ENCODE data around the gene SSBP2. TPM values are rescaled to one million over a fixed set of nuclear protein-coding genes. Genes with fewer than 3 reads are reported as not detected.

The SSBP2 gene
- total RNA-seq, 2 experiments from 2014 or later, result 14.5 to 14.7 TPM

GRCh38 chr5:81763294-81763928, 12.5 kb upstream of the SSBP2 start:
- Mint-ChIP-seq H3K27me3 (ENCODE audit: low read depth) (no peaks in the 10 kb centered on the region), H3K36me3 (ENCODE audit: low read depth) (no peaks in the 10 kb centered on the region), H3K9me3 (no peaks in the 10 kb centered on the region), H3K4me3 (no peak overlapping the region), H3K27ac (no peak overlapping the region), H3K4me1 (ENCODE audit: low read depth) (peaks cover 27% of the 10 kb centered on the region)
- DNase-seq, result no peak
- intact Hi-C loops (cut with micrococcal nuclease), result no loop called here
- CTCF ChIA-PET, result no interaction called here

- no peaks in the 10 kb centered on the region for H3K9me3 Mint-ChIP-seq
- CTCF ChIA-PET, result interaction anchor here (1.6 kb wide), 1 partner anchor 88 kb away, joined by 3 read pairs; no protein-coding TSS in a partner anchor
- H3K4me3 Mint-ChIP-seq, result no peak overlapping the region
- H3K4me1 Mint-ChIP-seq (ENCODE audit: low read depth), result peaks cover 28% of the 10 kb centered on the region
- intact Hi-C loops (cut with micrococcal nuclease), result no loop called here
- H3K36me3 Mint-ChIP-seq (ENCODE audit: low read depth), result no peaks in the 10 kb centered on the region
- DNase-seq, result no peak
- no peaks in the 10 kb centered on the region for H3K27me3 Mint-ChIP-seq (ENCODE audit: low read depth)
- H3K27ac Mint-ChIP-seq, result no peak overlapping the region
These were observed 12.0 kb upstream of the SSBP2 start for GRCh38 chr5:81762853-81763252.

DNA sequence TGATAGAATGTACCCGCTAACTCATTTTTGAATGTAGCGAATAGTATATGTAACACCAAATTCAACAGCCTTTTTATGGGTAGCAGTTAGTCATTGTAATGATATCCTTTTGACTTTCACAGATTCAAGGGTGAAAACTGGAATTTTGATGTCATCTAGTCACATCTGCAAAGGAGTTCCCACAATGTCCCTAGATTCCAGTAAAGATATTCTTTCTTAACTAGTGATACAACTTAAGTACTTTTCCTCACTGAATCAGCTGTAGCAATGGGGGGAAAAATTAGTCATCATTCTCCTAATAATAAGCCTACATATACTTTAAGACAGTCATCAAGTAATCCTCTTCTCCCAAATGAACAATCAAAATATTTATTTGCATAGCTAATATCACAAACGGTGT, 11.5 kb upstream of the SSBP2 start:
- intact Hi-C loops (cut with micrococcal nuclease), result no loop called here
- Mint-ChIP-seq H3K27me3 (ENCODE audit: low read depth) (no peaks in the 10 kb centered on the region), H3K4me1 (ENCODE audit: low read depth) (peaks cover 29% of the 10 kb centered on the region), H3K4me3 (no peak overlapping the region), H3K9me3 (no peaks in the 10 kb centered on the region), H3K27ac (no peak overlapping the region), H3K36me3 (ENCODE audit: low read depth) (no peaks in the 10 kb centered on the region)
- CTCF ChIA-PET, result interaction anchor here (1.6 kb wide), 1 partner anchor 89 kb away, joined by 3 read pairs; no protein-coding TSS in a partner anchor
- DNase-seq, result no peak

GRCh38 chr5:81761970-81762369, 11.1 kb upstream of the SSBP2 start:
- Mint-ChIP-seq H3K36me3 (ENCODE audit: low read depth) (no peaks in the 10 kb centered on the region), H3K9me3 (no peaks in the 10 kb centered on the region), H3K4me3 (no peak overlapping the region), H3K27me3 (ENCODE audit: low read depth) (no peaks in the 10 kb centered on the region), H3K27ac (no peak overlapping the region), H3K4me1 (ENCODE audit: low read depth) (peaks cover 29% of the 10 kb centered on the region)
- intact Hi-C loops (cut with micrococcal nuclease), result no loop called here
- no peak for DNase-seq
- CTCF ChIA-PET, result interaction anchor here (1.0 to 1.6 kb wide), 2 partner anchors 11 to 89 kb away, joined by 3 read pairs; partner anchors contain the start of gene SSBP2

GRCh38 chr5:81761270-81761669, 10.4 kb upstream of the SSBP2 start:
- Mint-ChIP-seq H3K27ac (no peak overlapping the region), H3K9me3 (no peaks in the 10 kb centered on the region), H3K27me3 (ENCODE audit: low read depth) (no peaks in the 10 kb centered on the region), H3K4me3 (no peak overlapping the region), H3K36me3 (ENCODE audit: low read depth) (no peaks in the 10 kb centered on the region), H3K4me1 (ENCODE audit: low read depth) (peaks cover 29% of the 10 kb centered on the region)
- no peak for DNase-seq
- intact Hi-C loops (cut with micrococcal nuclease), result no loop called here
- CTCF ChIA-PET, result interaction anchor here (1.0 to 1.6 kb wide), 2 partner anchors 11 to 90 kb away, joined by 3 read pairs; partner anchors contain the start of gene SSBP2

- Mint-ChIP-seq H3K27ac (no peak overlapping the region), H3K4me3 (no peak overlapping the region), H3K9me3 (no peaks in the 10 kb centered on the region), H3K36me3 (ENCODE audit: low read depth) (no peaks in the 10 kb centered on the region), H3K4me1 (ENCODE audit: low read depth) (peaks cover 29% of the 10 kb centered on the region), H3K27me3 (ENCODE audit: low read depth) (no peaks in the 10 kb centered on the region)
- intact Hi-C loops (cut with micrococcal nuclease), result no loop called here
- DNase-seq, result no peak
- CTCF ChIA-PET, result no interaction called here
These were observed 9.6 kb upstream of the SSBP2 start for GRCh38 chr5:81760521-81760920.

- intact Hi-C loops (cut with micrococcal nuclease), result loop anchor here (10.0 kb wide), 1 partner anchor 345 kb away; no protein-coding TSS in a partner anchor
- H3K4me3 Mint-ChIP-seq, result no peak overlapping the region
These were observed 8.7 kb upstream of the SSBP2 start for GRCh38 chr5:81759632-81760005.

DNA sequence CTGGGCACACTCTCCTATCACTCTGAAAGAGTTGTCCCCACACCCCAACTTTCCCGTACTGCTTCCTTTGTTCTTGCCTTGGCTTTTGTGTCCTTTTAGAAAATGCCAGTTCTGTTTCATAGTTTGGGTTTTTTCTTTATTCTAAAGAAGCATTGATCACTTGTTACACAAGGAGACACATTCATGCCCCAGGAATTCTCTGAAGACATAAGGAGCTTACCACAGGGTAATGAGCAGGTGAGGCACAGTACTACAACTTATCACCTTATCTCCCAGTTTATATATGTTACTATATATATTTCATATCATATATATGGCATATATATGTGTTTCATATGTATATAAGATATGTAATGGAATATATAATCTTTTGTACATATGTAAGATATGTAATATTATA, 6.5 kb upstream of the SSBP2 start:
- intact Hi-C loops (cut with micrococcal nuclease), result loop anchor here (10.0 kb wide), 1 partner anchor 347 kb away; no protein-coding TSS in a partner anchor
- Mint-ChIP-seq H3K27ac (no peak overlapping the region), H3K4me1 (ENCODE audit: low read depth) (peaks cover 29% of the 10 kb centered on the region), H3K9me3 (no peaks in the 10 kb centered on the region), H3K4me3 (no peak overlapping the region), H3K27me3 (ENCODE audit: low read depth) (no peaks in the 10 kb centered on the region), H3K36me3 (ENCODE audit: low read depth) (no peaks in the 10 kb centered on the region)
- CTCF ChIA-PET, result no interaction called here
- no peak for DNase-seq

More at GRCh38 chr5:81759632-81760005, 8.7 kb upstream of the SSBP2 start:
- CTCF ChIA-PET, result interaction anchor here (0.8 kb wide), 1 partner anchor 10 kb away, joined by 3 read pairs; no protein-coding TSS in a partner anchor
- no peak for DNase-seq
- H3K27me3 Mint-ChIP-seq (ENCODE audit: low read depth), result no peaks in the 10 kb centered on the region
- H3K9me3 Mint-ChIP-seq, result no peaks in the 10 kb centered on the region
- no peaks in the 10 kb centered on the region for H3K36me3 Mint-ChIP-seq (ENCODE audit: low read depth)
- peaks cover 29% of the 10 kb centered on the region for H3K4me1 Mint-ChIP-seq (ENCODE audit: low read depth)
- no peak overlapping the region for H3K27ac Mint-ChIP-seq

DNA sequence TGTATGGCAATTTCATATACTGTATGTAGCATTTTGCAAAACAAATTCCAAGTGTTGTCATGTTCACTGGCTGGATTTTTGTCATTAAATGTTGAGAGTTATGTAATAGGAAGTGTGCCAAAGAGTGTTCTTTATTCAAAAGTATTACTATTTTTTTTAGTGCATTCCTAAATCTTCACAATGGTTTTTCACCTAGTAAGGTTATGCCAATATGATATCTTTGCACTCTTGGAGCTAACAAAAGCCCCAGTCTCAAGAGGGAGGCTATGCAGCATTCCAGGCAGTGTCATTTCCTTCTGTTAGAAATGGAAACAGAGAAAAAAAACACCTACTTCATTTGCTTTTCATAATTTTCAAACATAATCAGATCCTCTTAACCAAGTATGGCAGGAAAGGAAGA, 5.1 kb upstream of the SSBP2 start:
- intact Hi-C loops (cut with micrococcal nuclease), result loop anchor here (10.0 kb wide), 1 partner anchor 349 kb away; no protein-coding TSS in a partner anchor
- no peak for DNase-seq
- Mint-ChIP-seq H3K4me3 (no peak overlapping the region), H3K4me1 (ENCODE audit: low read depth) (peaks cover 21% of the 10 kb centered on the region), H3K9me3 (no peaks in the 10 kb centered on the region), H3K27me3 (ENCODE audit: low read depth) (no peaks in the 10 kb centered on the region), H3K27ac (no peak overlapping the region), H3K36me3 (ENCODE audit: low read depth) (no peaks in the 10 kb centered on the region)
- CTCF ChIA-PET, result interaction anchor here (0.6 kb wide), 1 partner anchor 318 kb away, joined by 3 read pairs; no protein-coding TSS in a partner anchor

DNA sequence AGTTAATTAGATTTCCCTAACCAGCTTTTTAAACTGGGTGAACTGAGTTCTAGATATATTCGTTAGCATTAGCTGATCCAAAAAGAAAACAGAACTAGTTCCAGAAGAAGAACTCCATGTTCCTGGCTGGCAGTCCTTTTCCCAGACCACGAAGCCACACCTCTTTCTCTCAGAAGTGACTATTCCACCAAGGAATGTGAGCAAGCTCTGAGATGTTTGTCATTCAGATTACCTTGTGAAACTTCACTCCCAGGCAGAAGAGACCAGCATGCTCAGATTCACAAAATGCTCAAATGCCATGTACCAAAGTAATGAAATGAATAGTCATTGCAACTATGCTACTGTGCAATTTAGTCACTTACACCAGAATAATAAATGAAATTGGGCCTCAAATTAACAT, 4.4 kb upstream of the SSBP2 start:
- Mint-ChIP-seq H3K27ac (no peak overlapping the region), H3K27me3 (ENCODE audit: low read depth) (no peaks in the 10 kb centered on the region), H3K4me1 (ENCODE audit: low read depth) (peaks cover 15% of the 10 kb centered on the region), H3K9me3 (no peaks in the 10 kb centered on the region), H3K36me3 (ENCODE audit: low read depth) (peaks cover 2% of the 10 kb centered on the region), H3K4me3 (no peak overlapping the region)
- intact Hi-C loops (cut with micrococcal nuclease), result loop anchor here (10.0 kb wide), 1 partner anchor 349 kb away; no protein-coding TSS in a partner anchor
- no peak for DNase-seq
- CTCF ChIA-PET, result interaction anchor here (1.4 kb wide), 1 partner anchor 12 kb away, joined by 4 read pairs; no protein-coding TSS in a partner anchor

DNA sequence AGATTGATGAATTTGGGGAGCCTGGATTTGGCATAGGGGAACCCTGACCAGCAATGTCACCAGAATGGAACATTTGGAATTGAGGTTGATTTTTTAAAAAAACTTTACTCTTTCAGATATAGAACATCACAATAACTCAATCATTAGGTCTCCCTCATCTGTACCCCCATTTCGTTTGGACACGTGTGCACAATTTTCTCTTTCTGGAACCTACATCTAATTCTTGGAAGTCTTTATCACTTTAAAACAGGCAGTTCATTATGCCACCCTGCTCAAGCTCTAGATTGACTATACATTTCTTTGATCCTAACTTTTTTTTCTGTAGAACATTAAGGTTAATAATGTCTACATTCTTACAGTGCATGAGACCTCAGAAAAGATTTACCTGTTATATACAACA, 3.7 kb upstream of the SSBP2 start:
- no peak overlapping the region for H3K27ac Mint-ChIP-seq
- CTCF ChIA-PET, result interaction anchor here (1.4 kb wide), 1 partner anchor 12 kb away, joined by 4 read pairs; no protein-coding TSS in a partner anchor
- DNase-seq, result no peak
- no peaks in the 10 kb centered on the region for H3K27me3 Mint-ChIP-seq (ENCODE audit: low read depth)
- H3K36me3 Mint-ChIP-seq (ENCODE audit: low read depth), result peaks cover 4% of the 10 kb centered on the region
- no peaks in the 10 kb centered on the region for H3K9me3 Mint-ChIP-seq
- no peak overlapping the region for H3K4me3 Mint-ChIP-seq
- intact Hi-C loops (cut with micrococcal nuclease), result loop anchor here (10.0 kb wide), 1 partner anchor 350 kb away; no protein-coding TSS in a partner anchor
- peaks cover 12% of the 10 kb centered on the region for H3K4me1 Mint-ChIP-seq (ENCODE audit: low read depth)

GRCh38 chr5:81753429-81753828, 2.5 kb upstream of the SSBP2 start:
- no peaks in the 10 kb centered on the region for H3K27me3 Mint-ChIP-seq (ENCODE audit: low read depth)
- peaks cover 13% of the 10 kb centered on the region for H3K4me1 Mint-ChIP-seq (ENCODE audit: low read depth)
- CTCF ChIA-PET, result interaction anchor here (0.6 to 1.1 kb wide), 2 partner anchors 228 to 247 kb away, joined by 3 to 4 read pairs; no protein-coding TSS in a partner anchor
- no peak overlapping the region for H3K4me3 Mint-ChIP-seq
- H3K36me3 Mint-ChIP-seq (ENCODE audit: low read depth), result peaks cover 4% of the 10 kb centered on the region
- DNase-seq, result no peak
- intact Hi-C loops (cut with micrococcal nuclease), result loop anchor here (10.0 kb wide), 1 partner anchor 351 kb away; no protein-coding TSS in a partner anchor
- no peaks in the 10 kb centered on the region for H3K9me3 Mint-ChIP-seq
- H3K27ac Mint-ChIP-seq, result no peak overlapping the region

DNA sequence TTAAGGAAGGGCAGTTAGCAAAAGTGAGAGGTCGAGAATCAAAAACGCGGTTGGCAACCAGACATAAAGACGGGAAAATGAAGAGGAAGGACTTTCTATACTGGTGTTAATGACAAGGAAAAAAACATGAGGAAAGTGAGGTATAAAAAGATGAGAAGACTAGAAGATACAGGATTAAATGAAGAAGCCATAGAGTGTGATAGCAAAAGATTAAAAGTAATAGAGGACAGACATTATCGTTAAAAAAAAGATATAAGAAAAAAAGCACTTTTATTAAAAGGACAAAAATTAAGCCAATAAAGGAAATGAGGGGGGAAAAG, 1.7 kb upstream of the SSBP2 start:
- peaks cover 4% of the 10 kb centered on the region for H3K36me3 Mint-ChIP-seq (ENCODE audit: low read depth)
- no peaks in the 10 kb centered on the region for H3K27me3 Mint-ChIP-seq (ENCODE audit: low read depth)
- H3K4me1 Mint-ChIP-seq (ENCODE audit: low read depth), result peaks cover 17% of the 10 kb centered on the region
- no peak for DNase-seq
- no peaks in the 10 kb centered on the region for H3K9me3 Mint-ChIP-seq
- peak overlapping the region; percentile 86 for H3K4me3 Mint-ChIP-seq
- CTCF ChIA-PET, result interaction anchor here (0.9 to 1.1 kb wide), 2 partner anchors 27 to 246 kb away, joined by 3 to 4 read pairs; no protein-coding TSS in a partner anchor
- intact Hi-C loops (cut with micrococcal nuclease), result loop anchor here (10.0 kb wide), 1 partner anchor 352 kb away; no protein-coding TSS in a partner anchor
- H3K27ac Mint-ChIP-seq, result no peak overlapping the region
